ENCODE data around the gene PPP1R3E.

- TF ChIP-seq CTCF (IDR thresholded peaks at IDR 0.05), result no peak
- TF ChIP-seq POLR2A (IDR thresholded peaks at IDR 0.05), result no peak
Measured at GRCh38 chr14:23324455-23324846, 21.8 kb upstream of the PPP1R3E start.

Data from lower leg skin (tissue), 3 donors.